CD4-positive, alpha-beta T cell treated with Interleukin-4 for 1 hour (primary cell): Measurements from ENCODE around the gene SASH1.
"Not testable (repeated sequence)": the region's sequence is repeated elsewhere in the genome, so short reads cannot be mapped to it uniquely, and the experiment has no call there.

Source experiments
- DNase-seq, 2 donors: peaks; one replicate each; pipeline ENCODE4 v3.0.0-alpha.2; 2020 to 2022

SASH1 gene

GRCh38 chr6:148329596-148330381 lies 12.8 kb upstream of the SASH1 start:
- no peak for DNase-seq

GRCh38 chr6:148332088-148332487 lies 10.6 kb upstream of the SASH1 start:
- no peak for DNase-seq

GRCh38 chr6:148336901-148337300 lies 5.7 kb upstream of the SASH1 start:
- no peak for DNase-seq

- no peak for DNase-seq
These were observed 2.9 kb upstream of the SASH1 start for GRCh38 chr6:148339766-148340165.

- DNase-seq: no peak
These were observed 1.9 kb upstream of the SASH1 start for GRCh38 chr6:148340586-148341297.

GRCh38 chr6:148342100-148342349 lies 613 bp upstream of the SASH1 start:
- DNase-seq: no peak

GRCh38 chr6:148343047-148343782 lies 577 bp downstream of the SASH1 start:
- DNase-seq: no peak

- DNase-seq: no peak
These were observed 2.5 kb downstream of the SASH1 start for GRCh38 chr6:148345176-148345575.

GRCh38 chr6:148345578-148345977 lies 2.9 kb downstream of the SASH1 start:
- DNase-seq: no peak

- DNase-seq: no peak
These were observed 4.2 kb downstream of the SASH1 start for GRCh38 chr6:148346681-148347440.

- no peak for DNase-seq
These were observed 4.9 kb downstream of the SASH1 start for GRCh38 chr6:148347441-148348054.

GRCh38 chr6:148348335-148348734 lies 5.7 kb downstream of the SASH1 start:
- DNase-seq: no peak

- DNase-seq: no peak
These were observed 6.1 kb downstream of the SASH1 start for GRCh38 chr6:148348778-148349177.

GRCh38 chr6:148349466-148349865 lies 6.8 kb downstream of the SASH1 start:
- no peak for DNase-seq

- no peak for DNase-seq
These were observed 8.7 kb downstream of the SASH1 start for GRCh38 chr6:148351309-148351708.

- not testable (repeated sequence) for DNase-seq
These were observed 9.8 kb downstream of the SASH1 start for GRCh38 chr6:148352421-148352820.

GRCh38 chr6:148358196-148358785 lies 15.7 kb downstream of the SASH1 start:
- DNase-seq: no peak

GRCh38 chr6:148359228-148359627 lies 16.6 kb downstream of the SASH1 start:
- no peak for DNase-seq

- DNase-seq: peak in 1 of 2 donors; percentile 34
These were observed 21.6 kb downstream of the SASH1 start for GRCh38 chr6:148364056-148364824.

GRCh38 chr6:148365041-148365440 lies 22.4 kb downstream of the SASH1 start:
- DNase-seq: no peak

GRCh38 chr6:148367411-148368024 lies 24.9 kb downstream of the SASH1 start:
- no peak for DNase-seq
